H1 (cell line): ENCODE results near the gene ACBD4. TPM values are rescaled to one million over a fixed set of nuclear protein-coding genes. Genes with fewer than 3 reads are reported as not detected.

Source experiments
- CTCF ChIA-PET: fragments of 300-600 bp; sonication (Branson Sonifier 250); formaldehyde crosslinking; loops from one replicate; lab custom pipeline; 2021; ENCODE audit not compliant: partially characterized antibody; lab: Charles Lee
- POLR2A ChIA-PET: fragments of 300-600 bp; sonication (Branson Sonifier 250); formaldehyde crosslinking; loops from one replicate; lab custom pipeline; 2021; ENCODE audit warnings: inconsistent platforms; ENCODE audit not compliant: partially characterized antibody; lab: Charles Lee
- DNase-seq, 2 experiments: peaks; one replicate each; pipeline versions ENCODE4 v3.0.0 to v3.0.0-alpha.2; 2010 to 2022; ENCODE audit warnings: low spot score in 2 of 2, low read depth in 1 of 2, mixed read lengths in 1 of 2
- FAIRE-seq: peaks from 2 replicates; lab custom pipeline; 2011; peaks lifted over from hg19 to GRCh38; lab: Jason Lieb, UNC
- H2AFZ ChIP-seq: 2 replicates; pipeline ENCODE4 v1.8.1; 2012; ENCODE audit warnings: low read length, inconsistent platforms
- H2AK5ac ChIP-seq: 2 replicates; pipeline ENCODE4 v1.6.1; 2013; ENCODE audit warnings: low read depth, low read length
- H2BK120ac ChIP-seq: replicated peaks from 2 replicates; pipeline ENCODE3; 2013; ENCODE audit warnings: low read depth, low read length, inconsistent platforms
- H2BK12ac ChIP-seq: 2 replicates; pipeline ENCODE4 v1.6.1; 2013; ENCODE audit warnings: low read depth, low read length
- H2BK15ac ChIP-seq: 2 replicates; pipeline ENCODE4 v1.6.1; 2013; ENCODE audit warnings: low read length
- H2BK20ac ChIP-seq: 2 replicates; pipeline ENCODE4 v1.6.1; 2013; ENCODE audit warnings: low read length
- H2BK5ac ChIP-seq: 2 replicates; pipeline ENCODE4 v1.6.1; 2013; ENCODE audit warnings: low read depth, low read length
- H3K14ac ChIP-seq: 2 replicates; pipeline ENCODE4 v1.6.1; 2013; ENCODE audit warnings: inconsistent platforms; ENCODE audit not compliant: insufficient read length
- H3K18ac ChIP-seq: 2 replicates; pipeline ENCODE4 v1.6.1; 2013; ENCODE audit warnings: low read length; ENCODE audit errors: extremely low read depth
- H3K23ac ChIP-seq: 2 replicates; pipeline ENCODE4 v1.6.1; 2013; ENCODE audit warnings: inconsistent platforms; ENCODE audit not compliant: insufficient read length
- H3K23me2 ChIP-seq: 2 replicates; pipeline ENCODE4 v1.6.1; 2013; ENCODE audit warnings: low read depth, low read length
- H3K27ac ChIP-seq: 2 replicates; pipeline ENCODE4 v1.6.1; 2011; ENCODE audit warnings: low read depth, low read length, inconsistent platforms
- H3K27me3 ChIP-seq, 4 experiments: replicated peaks in 1 of 4; 1 replicate in 1 of 4; 2 replicates in 3 of 4; pipeline versions ENCODE4 v1.6.1 to v1.8.1; 2011 to 2013; ENCODE audit warnings: low read length in 3 of 4, mild to moderate bottlenecking in 3 of 4, inconsistent platforms in 2 of 4, mixed read lengths in 2 of 4, moderate library complexity in 1 of 4; ENCODE audit not compliant: control insufficient read depth in 3 of 4, insufficient read depth in 3 of 4; ENCODE audit errors: extremely low read depth in 1 of 4
- H3K36me3 ChIP-seq, 4 experiments: 2 replicates each; pipeline versions ENCODE4 v1.6.1 to v1.8.1; 2011 to 2013; ENCODE audit warnings: mild to moderate bottlenecking in 4 of 4, low read length in 3 of 4, moderate library complexity in 2 of 4, control low read depth in 1 of 4, inconsistent platforms in 1 of 4; ENCODE audit not compliant: insufficient read depth in 4 of 4, control insufficient read depth in 2 of 4
- H3K4ac ChIP-seq: replicated peaks from 2 replicates; pipeline ENCODE3; 2013; ENCODE audit warnings: low read length, low read depth, mixed read lengths, inconsistent platforms; ENCODE audit not compliant: insufficient read length
- H3K4me1 ChIP-seq, 4 experiments: replicated peaks in 1 of 4; 1 replicate in 1 of 4; 2 replicates in 3 of 4; pipeline versions ENCODE4 v1.6.1 to v1.8.1; 2011 to 2013; ENCODE audit warnings: low read length in 3 of 4, inconsistent platforms in 2 of 4, mixed read lengths in 1 of 4; ENCODE audit not compliant: insufficient read depth in 4 of 4, control insufficient read depth in 3 of 4
- H3K4me2 ChIP-seq, 2 experiments: 2 replicates each; pipeline versions ENCODE4 v1.6.1 to v1.8.1; 2011 to 2013; ENCODE audit warnings: low read depth in 2 of 2, low read length in 2 of 2, control low read depth in 1 of 2, inconsistent platforms in 1 of 2, mild to moderate bottlenecking in 1 of 2; ENCODE audit not compliant: insufficient read depth in 1 of 2
- H3K4me3 ChIP-seq, 4 experiments: fragments of 200-600, 300-600 bp in 1 of 4; sonication (generic), shearing (Covaris generic), sonication (Bioruptor Twin) in 1 of 4; 2 replicates each; pipeline versions ENCODE4 v1.5.1 to v1.8.1; 2011 to 2016; ENCODE audit warnings: low read length in 4 of 4, low read depth in 3 of 4, control low read depth in 2 of 4, inconsistent platforms in 2 of 4, mild to moderate bottlenecking in 2 of 4, mixed read lengths in 1 of 4, moderate library complexity in 1 of 4; ENCODE audit not compliant: insufficient read depth in 2 of 4; ENCODE audit errors: extremely low read depth in 1 of 4
- H3K56ac ChIP-seq: replicated peaks from 2 replicates; pipeline ENCODE3; 2013; ENCODE audit warnings: low read depth, mild to moderate bottlenecking, mixed read lengths, low read length, inconsistent platforms; ENCODE audit not compliant: insufficient read length
- H3K79me1 ChIP-seq: 2 replicates; pipeline ENCODE4 v1.6.1; 2013; ENCODE audit warnings: low read depth, low read length, control low read depth
- H3K79me2 ChIP-seq, 2 experiments: 2 replicates each; pipeline versions ENCODE4 v1.6.1 to v1.8.1; 2012 to 2013; ENCODE audit warnings: low read length in 2 of 2, mild to moderate bottlenecking in 2 of 2, inconsistent platforms in 1 of 2; ENCODE audit not compliant: insufficient read depth in 2 of 2, control insufficient read depth in 1 of 2
- H3K9ac ChIP-seq, 4 experiments: replicated peaks in 1 of 4; 1 replicate in 1 of 4; 2 replicates in 3 of 4; pipeline versions ENCODE4 v1.6.1 to v1.8.1; 2011 to 2013; ENCODE audit warnings: low read depth in 3 of 4, low read length in 3 of 4, control low read depth in 2 of 4, mild to moderate bottlenecking in 2 of 4, moderate library complexity in 2 of 4, inconsistent platforms in 1 of 4; ENCODE audit errors: extremely low read depth in 1 of 4
- H3K9me3 ChIP-seq, 2 experiments: 2 replicates each; pipeline versions ENCODE4 v1.6.1 to v1.8.1; 2012 to 2013; ENCODE audit warnings: mild to moderate bottlenecking in 2 of 2, moderate library complexity in 2 of 2, control low read depth in 1 of 2, inconsistent platforms in 1 of 2, low read depth in 1 of 2, low read length in 1 of 2, mixed read lengths in 1 of 2; ENCODE audit not compliant: insufficient read depth in 2 of 2
- H4K20me1 ChIP-seq, 2 experiments: replicated peaks in 1 of 2; 2 replicates each; pipeline versions ENCODE3 to v1.8.1; 2011 to 2013; ENCODE audit warnings: inconsistent platforms in 2 of 2, low read length in 2 of 2, mild to moderate bottlenecking in 1 of 2; ENCODE audit not compliant: insufficient read depth in 2 of 2, control insufficient read depth in 1 of 2
- H4K5ac ChIP-seq: 2 replicates; pipeline ENCODE4 v1.6.1; 2013; ENCODE audit warnings: low read length, low read depth, mixed read lengths, inconsistent platforms; ENCODE audit not compliant: insufficient read length
- H4K8ac ChIP-seq: 2 replicates; pipeline ENCODE4 v1.8.0; 2013; ENCODE audit warnings: mild to moderate bottlenecking, moderate library complexity, low read length, inconsistent platforms; ENCODE audit not compliant: insufficient read depth; ENCODE audit errors: extremely low read depth
- H4K91ac ChIP-seq: replicated peaks from 2 replicates; pipeline ENCODE3; 2013; ENCODE audit warnings: low read length, mixed read lengths, inconsistent platforms; ENCODE audit not compliant: insufficient read length
- CHD1 ChIP-seq: IDR thresholded peaks from 2 replicates; pipeline ENCODE4 v1.6.1; 2012; ENCODE audit warnings: low read depth, low read length, improper control_type of control experiment
- CTBP2 ChIP-seq: IDR thresholded peaks from 2 replicates; pipeline ENCODE4 v1.7.0; 2011; ENCODE audit warnings: borderline replicate concordance, mild to moderate bottlenecking, moderate library complexity, mixed read lengths, low read length; ENCODE audit not compliant: insufficient read depth, insufficient read length
- HDAC2 ChIP-seq, 2 experiments: fragments of 300-600 bp in 1 of 2; sonication (generic) in 1 of 2; IDR thresholded peaks; 2 replicates each; pipeline ENCODE4 v1.6.1; 2011 to 2012; ENCODE audit warnings: low read depth in 2 of 2, low read length in 2 of 2, mild to moderate bottlenecking in 2 of 2, moderate library complexity in 2 of 2, borderline replicate concordance in 1 of 2, inconsistent platforms in 1 of 2
- MAFK ChIP-seq: IDR thresholded peaks from 2 replicates; pipeline ENCODE4 v1.6.1; 2012; ENCODE audit warnings: low read depth, mild to moderate bottlenecking, improper control_type of control experiment, low read length
- RBBP5 ChIP-seq: IDR thresholded peaks from 2 replicates; pipeline ENCODE4 v1.7.1; 2012; ENCODE audit warnings: low read depth, mild to moderate bottlenecking, inconsistent platforms, low read length, moderate library complexity, borderline replicate concordance
- SRF ChIP-seq: IDR thresholded peaks from 2 replicates; pipeline ENCODE4 v1.6.1; 2011; ENCODE audit warnings: mild to moderate bottlenecking, low read depth, low read length, moderate library complexity
- SUZ12 ChIP-seq: fragments of 200-600 bp; sonication (generic); IDR thresholded peaks from 2 replicates; pipeline ENCODE4 v1.6.1; 2012; ENCODE audit warnings: mild to moderate bottlenecking, inconsistent platforms, low read length, moderate library complexity, mixed read lengths
- TAF1 ChIP-seq: IDR thresholded peaks from 2 replicates; pipeline ENCODE4 v1.6.1; 2011; ENCODE audit warnings: mild to moderate bottlenecking, low read depth, low read length
- TAF7 ChIP-seq: optimal IDR thresholded peaks from 2 replicates; pipeline ENCODE3; 2011; ENCODE audit warnings: low read depth, mild to moderate bottlenecking, inconsistent platforms, low read length, moderate library complexity, borderline replicate concordance
- YY1 ChIP-seq: IDR thresholded peaks from 2 replicates; pipeline ENCODE4 v1.6.1; 2011; ENCODE audit warnings: low read depth, mild to moderate bottlenecking, low read length
- WGBS, 2 experiments: shearing (Covaris generic) in 1 of 2; methylation state at CpG; one replicate each; pipeline versions ENCODE4 v1.1.6 to v1.1.7; 2013 to 2015; ENCODE audit warnings: low lambda C conversion rate in 2 of 2, mixed read lengths in 2 of 2, inconsistent platforms in 1 of 2, low coverage in 1 of 2, missing lambda C conversion rate in 1 of 2; ENCODE audit not compliant: insufficient replicate concordance in 2 of 2, insufficient coverage in 1 of 2, insufficient read length in 1 of 2; ENCODE audit errors: extremely low coverage in 1 of 2, missing lambda C conversion rate in 1 of 2; 5-methylcytosine and 5-hydroxymethylcytosine counted together
- polyA plus RNA-seq, 7 experiments: library from polyadenylated mRNA; depleted of rRNA in 3 of 7; stranded (reverse) in 5 of 7; unstranded in 2 of 7; fragments of >200 nt in 5 of 7; fragments of 200-250 nt in 2 of 7; gene quantifications; 1 replicate in 5 of 7; 2 replicates in 1 of 7; 4 replicates in 1 of 7; pipeline versions ENCODE4 v1.2.1 to v1.2.3, GENCODE V29; 2011 to 2013; ENCODE audit warnings: missing spikeins in 2 of 7, mixed read lengths in 2 of 7
- total RNA-seq: library from RNA; stranded (reverse); fragmentation: NEBNext Ultra II Directional; extraction: Animal tissue kit (Norgen Biotek cat#: 25700); gene quantifications from 2 replicates; pipeline ENCODE4 v1.2.1, GENCODE V29; 2021

Gene ACBD4
- total and polyA plus RNA-seq, 2 of the 8 experiments (the other 6 are each of a cell fraction or from before 2014, with no cell fraction given) = 7.3 to 10.7 TPM

- Histone ChIP-seq H3K36me3 (peaks cover 0 to 4% (median 2%) of the 10 kb centered on the region in 4 experiments; a peak in 1 of 8 replicates), H3K18ac (peak overlapping the region; percentile 96), H3K4me2 (peak overlapping the region; percentile 12 to 58), H3K9ac (peak overlapping the region in 2 of 4 experiments; percentile 26 to 42; a peak in 4 of 7 replicates), H2BK15ac (peak overlapping the region; percentile 95), H3K79me2 (no peaks in the 10 kb centered on the region), H2BK12ac (peak overlapping the region; percentile 97), H3K9me3 (no peaks in the 10 kb centered on the region), H3K4me3 (peak overlapping the region in 3 of 4 experiments; percentile 4 to 28 (median 10); a peak in 4 of 8 replicates), H2AK5ac (peak overlapping the region; percentile 92), H3K23me2 (no peaks in the 10 kb centered on the region; the same call in 1 of the 2 replicates), H3K4me1 (peaks cover 5 to 29% (median 26%) of the 10 kb centered on the region in 4 experiments), H3K4ac (peak overlapping the region; percentile 86), H4K8ac (peak overlapping the region; percentile 90), H4K20me1 (no peaks in the 10 kb centered on the region), H2BK120ac (peak overlapping the region; percentile 77), H3K79me1 (no peaks in the 10 kb centered on the region), H4K91ac (peak overlapping the region; percentile 92), H2AFZ (peak overlapping the region; percentile 49; the same call in 1 of the 2 replicates), H3K14ac (no peak overlapping the region), H4K5ac (peak overlapping the region; percentile 52), H3K27me3 (no peaks in the 10 kb centered on the region), H3K23ac (no peak overlapping the region), H3K27ac (peak overlapping the region; percentile 64), H2BK20ac (peak overlapping the region; percentile 100; the same call in 1 of the 2 replicates), H3K56ac (peak overlapping the region; percentile 47), H2BK5ac (peak overlapping the region; percentile 98)
- FAIRE-seq = no peak
- DNase-seq = no peak
- CTCF ChIA-PET = interaction anchor here (0.6 to 10.0 kb wide), 12 partner anchors 10 to 226 kb away, joined by 3 to 103 read pairs (median 12); partner anchors contain the start of genes ACBD4, HEXIM1 and HEXIM2
- WGBS, 2 experiments = 45% methylated on average over 17 of the region's 20 CpGs; no CpG with 5 or more reads in 1 of the 2 experiments
- POLR2A ChIA-PET = interaction anchor here (0.8 to 26.8 kb wide), 13 partner anchors 7 to 277 kb away, joined by 3 to 1076 read pairs (median 5); partner anchors contain the start of genes HEXIM1, HEXIM2 and NMT1
- TF ChIP-seq YY1 (no peak), RBBP5 (peak; percentile 27; the same call in 1 of the 2 replicates), SUZ12 (no peak), HDAC2 (IDR thresholded peaks at IDR 0.05; ENCODE audit: borderline replicate concordance in 1 of 2, low read depth in 2 of 2, low read length in 2 of 2) (peak in 1 of 2 experiments; percentile 25; a peak in 1 of 4 replicates), MAFK (no peak), TAF1 (no peak), CTBP2 (no peak), TAF7 (no peak), SRF (no peak), CHD1 (no peak)
These were observed 36.1 kb downstream of the ACBD4 start for GRCh38 chr17:45171338-45172231.
